Stimulated activated CD8-positive, alpha-beta memory T cell treated with anti-CD3 and anti-CD28 coated beads, Interleukin-12 subunit alpha, Interleukin-12 subunit beta, amount 100 ng/mL, for 4 hours (primary cell): ENCODE data around the gene BMP10.
"Not testable (repeated sequence)": the region's sequence is repeated elsewhere in the genome, so short reads cannot be mapped to it uniquely, and the experiment has no call there.

Experiments used
- DNase-seq: peaks from one replicate; pipeline ENCODE4 v3.0.0-alpha.2; 2020; ENCODE audit warnings: low read depth

The BMP10 gene

GRCh38 chr2:68871159-68871764 is at the start of gene BMP10:
BMP10 (minus strand) TSS chr2:68871397; CDS start chr2:68871358, 39 bp downstream.
- DNase-seq: no peak

DNA sequence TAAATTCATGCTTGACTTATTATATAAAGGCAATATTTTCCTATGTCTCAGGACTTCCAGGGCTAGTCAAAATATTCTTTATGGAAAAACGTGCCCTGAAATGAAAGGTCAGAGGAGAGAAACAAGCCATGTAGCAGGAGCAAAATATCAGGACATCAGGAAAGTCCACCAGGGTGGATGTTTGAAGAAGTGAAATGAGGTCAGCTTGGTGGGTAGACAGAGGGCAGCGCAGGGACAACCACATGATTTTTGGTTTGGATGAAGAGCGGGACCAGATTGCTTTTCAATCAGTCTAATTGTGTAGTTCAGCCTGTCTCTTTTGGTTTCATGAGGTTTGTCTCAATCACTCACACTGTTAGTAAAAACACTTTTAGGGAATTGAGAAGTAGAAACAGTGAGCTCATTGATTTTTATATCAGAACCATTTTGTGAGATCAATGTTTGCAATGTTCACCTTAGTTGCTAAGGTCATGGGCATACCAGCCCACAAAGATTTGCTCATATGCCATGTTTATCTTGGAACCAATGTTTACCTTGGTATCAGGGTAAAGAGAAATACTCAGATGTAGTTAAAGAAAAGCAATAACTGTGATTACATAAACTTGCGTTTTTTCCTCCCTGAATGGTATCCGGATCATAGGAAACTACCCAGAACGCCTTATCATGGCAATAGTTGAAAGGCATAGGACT is 49.4 kb upstream of the BMP10 start:
- DNase-seq: no peak

GRCh38 chr2:68918497-68918896 is 47.3 kb upstream of the BMP10 start:
- no peak for DNase-seq

DNA sequence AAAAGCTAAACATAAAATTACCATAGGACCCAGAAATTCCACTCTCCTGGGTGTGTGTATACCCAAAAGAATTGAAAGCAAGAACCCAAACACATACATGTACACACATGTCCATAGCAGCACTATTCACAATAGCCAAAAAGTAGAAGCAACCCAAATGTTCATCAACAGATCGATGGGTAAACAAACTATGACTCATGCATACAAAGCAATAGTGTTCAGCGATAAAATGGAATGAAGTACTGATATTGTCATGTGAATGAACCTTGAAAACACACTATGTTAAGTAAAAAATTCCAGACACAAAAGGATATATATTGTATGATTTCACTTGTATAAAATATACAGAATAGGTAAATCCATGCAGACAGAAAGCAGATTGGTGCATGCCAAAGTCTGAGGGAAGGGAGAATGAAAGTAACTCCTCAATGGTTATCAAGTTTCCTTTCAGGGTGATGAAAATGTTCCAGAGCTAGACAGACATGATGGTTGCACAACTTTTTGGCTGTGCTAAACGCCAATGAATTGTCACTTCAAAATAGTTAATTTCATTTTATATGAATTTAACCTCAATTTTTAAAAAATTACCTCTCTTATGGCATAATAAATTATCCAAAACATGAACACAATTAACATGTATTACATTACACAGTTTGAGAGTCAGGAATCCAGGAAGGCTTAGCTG is 46.0 kb upstream of the BMP10 start:
- DNase-seq: no peak

DNA sequence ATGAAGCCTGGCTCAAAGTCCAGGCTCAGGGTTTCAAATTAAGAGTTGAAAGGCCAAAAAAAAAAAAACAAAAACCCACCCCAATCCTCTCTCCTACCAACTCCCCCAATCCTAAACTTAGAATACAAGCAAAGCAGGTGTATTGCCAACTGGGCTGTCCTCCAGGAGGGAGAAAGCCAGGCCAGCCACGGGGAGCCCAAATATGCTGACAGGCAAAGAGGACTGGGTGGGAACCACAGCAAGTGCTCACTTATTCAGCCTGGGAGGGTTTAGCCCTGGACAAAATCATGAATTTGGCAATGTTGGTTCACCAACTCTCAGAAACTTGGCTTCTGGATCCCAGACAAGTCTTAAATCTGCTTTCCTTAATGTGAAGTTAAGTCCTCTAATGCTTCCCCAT is 45.0 kb upstream of the BMP10 start:
- no peak for DNase-seq

- DNase-seq: no peak
Measured at GRCh38 chr2:68915393-68915792, 44.2 kb upstream of the BMP10 start.

DNA sequence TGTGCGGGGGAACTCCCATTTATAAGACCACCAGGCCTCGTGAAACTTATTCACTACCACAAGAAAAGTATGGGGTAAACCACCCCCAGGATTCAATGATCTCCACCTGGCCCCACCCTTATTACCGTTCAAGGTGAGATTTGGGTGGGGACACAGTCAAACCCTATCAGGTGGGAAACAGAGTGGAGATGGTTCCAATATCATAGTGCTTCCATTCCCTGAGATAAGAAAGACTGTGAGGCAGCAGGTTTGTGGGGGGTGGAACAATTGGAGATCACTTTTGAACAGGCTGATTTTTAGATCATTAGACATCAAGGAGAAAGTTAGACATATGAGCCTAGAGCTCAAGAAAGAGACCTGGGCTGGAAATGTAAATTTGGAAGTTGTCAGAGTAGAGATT is 42.2 kb upstream of the BMP10 start:
- no peak for DNase-seq

- DNase-seq: no peak
Measured at GRCh38 chr2:68912732-68913131, 41.5 kb upstream of the BMP10 start.

GRCh38 chr2:68912111-68912510 is 40.9 kb upstream of the BMP10 start:
- no peak for DNase-seq

- DNase-seq: no peak
Measured at GRCh38 chr2:68911709-68912108, 40.5 kb upstream of the BMP10 start.

DNA sequence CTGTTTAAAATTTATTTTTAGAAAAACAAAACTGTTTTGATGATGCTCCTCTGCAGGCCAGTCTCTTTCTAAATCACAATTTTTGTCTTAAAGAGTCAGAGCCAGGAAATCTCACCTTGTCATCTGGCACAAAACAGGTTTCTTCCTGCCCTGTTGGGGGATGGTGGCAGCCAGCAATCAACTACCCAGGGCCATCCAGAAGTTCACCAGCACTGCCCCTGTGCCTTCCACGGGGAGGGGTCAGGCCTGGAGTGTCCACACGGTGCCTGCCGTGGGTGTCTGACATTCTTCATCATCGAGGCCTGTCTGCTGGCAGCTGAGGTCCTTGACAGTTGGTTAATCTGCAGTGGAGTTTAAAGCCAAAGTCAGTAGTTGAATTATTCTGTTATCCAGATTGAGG is 40.0 kb upstream of the BMP10 start:
- DNase-seq: no peak

DNA sequence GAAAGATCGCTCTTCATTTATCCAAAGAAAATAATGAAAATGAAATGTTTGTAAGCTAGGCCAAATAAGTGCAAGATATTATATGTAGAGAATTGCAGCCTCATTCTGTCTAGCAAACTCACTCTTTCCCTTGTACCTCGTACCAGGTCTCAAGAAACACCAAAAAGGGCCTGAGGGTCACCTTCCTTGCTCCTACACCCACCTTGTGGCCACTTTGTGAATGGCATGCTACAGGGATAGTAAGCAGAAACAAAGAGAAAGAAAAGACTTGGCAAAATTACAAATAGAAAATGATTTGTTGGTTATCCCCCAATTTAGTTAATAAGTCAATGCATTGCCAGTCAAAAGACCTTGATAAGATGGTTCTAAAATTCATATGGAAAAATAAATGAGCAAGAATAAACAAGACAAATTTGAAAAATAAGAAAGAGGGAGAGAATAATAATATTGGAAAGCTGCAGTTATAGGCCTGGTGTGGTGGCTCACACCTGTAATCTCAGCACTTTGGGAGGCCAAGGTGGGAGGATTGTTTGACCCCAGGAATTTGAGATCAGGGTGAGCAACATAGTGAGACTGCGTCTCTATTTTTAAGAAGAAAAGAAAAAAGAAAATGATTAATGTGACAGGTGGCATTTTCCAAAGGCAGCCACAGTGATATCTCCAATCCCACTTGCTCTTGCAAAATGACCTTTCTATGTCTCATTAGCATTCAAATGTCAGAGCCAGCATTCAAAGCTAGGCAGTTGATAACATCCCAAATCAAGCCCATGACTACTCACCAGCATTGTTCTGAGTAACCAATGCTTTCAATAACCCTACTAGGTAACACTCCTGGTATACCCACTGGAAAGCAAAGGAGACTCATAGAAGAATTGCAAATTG is 38.8 kb upstream of the BMP10 start:
- peak; percentile 38 for DNase-seq

DNA sequence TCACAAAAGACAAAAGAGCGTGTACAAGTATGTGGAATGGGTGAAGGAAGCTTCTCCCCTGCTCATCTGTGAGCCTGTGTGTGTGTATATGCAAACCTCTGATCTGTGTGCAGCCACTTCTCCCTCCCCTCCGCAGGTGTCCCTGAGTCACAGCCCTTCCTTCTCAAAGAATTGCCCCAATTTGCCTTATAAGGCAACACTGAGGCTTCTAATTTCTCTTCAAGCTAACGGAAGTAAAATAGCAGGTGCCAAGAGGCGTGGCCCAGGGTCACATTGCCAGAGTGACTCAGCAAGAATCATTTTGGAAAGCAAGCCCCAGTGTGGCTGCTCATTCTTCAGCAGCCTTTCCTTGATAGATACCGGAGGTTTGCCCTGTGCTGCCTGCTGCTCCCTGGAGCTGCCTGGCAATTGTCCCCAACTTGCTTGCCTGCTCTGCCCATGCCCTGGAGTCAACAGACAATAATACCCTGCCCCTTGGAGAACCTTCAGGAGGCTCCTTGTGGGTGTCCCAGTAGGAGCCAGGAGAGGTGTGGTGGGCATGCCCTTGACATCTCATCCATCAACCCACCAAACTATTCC is 37.3 kb upstream of the BMP10 start:
- DNase-seq: peak; percentile 70

GRCh38 chr2:68907920-68908253 is 36.7 kb upstream of the BMP10 start:
- DNase-seq: no peak

- no peak for DNase-seq
Measured at GRCh38 chr2:68907232-68907919, 36.2 kb upstream of the BMP10 start.

- no peak for DNase-seq
Measured at GRCh38 chr2:68906716-68907115, 35.5 kb upstream of the BMP10 start.

DNA sequence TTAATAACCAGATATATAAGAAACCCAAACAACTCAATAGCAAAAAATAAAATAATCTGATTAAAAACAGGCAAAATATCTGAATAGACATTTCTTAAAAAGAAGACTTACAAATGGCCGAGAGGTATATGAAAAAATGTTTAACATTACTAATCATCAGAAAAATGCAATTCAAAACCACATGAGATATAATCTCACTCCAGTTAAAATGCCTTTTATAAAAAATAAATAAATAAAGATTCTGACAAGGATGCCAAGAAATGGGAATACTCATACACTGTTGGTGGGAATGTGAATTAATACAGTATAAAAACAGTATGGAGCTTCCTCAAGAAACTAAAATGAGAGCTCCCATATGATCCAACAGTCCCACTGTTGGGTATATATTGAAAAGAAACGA is 33.9 kb upstream of the BMP10 start:
- no peak for DNase-seq

DNA sequence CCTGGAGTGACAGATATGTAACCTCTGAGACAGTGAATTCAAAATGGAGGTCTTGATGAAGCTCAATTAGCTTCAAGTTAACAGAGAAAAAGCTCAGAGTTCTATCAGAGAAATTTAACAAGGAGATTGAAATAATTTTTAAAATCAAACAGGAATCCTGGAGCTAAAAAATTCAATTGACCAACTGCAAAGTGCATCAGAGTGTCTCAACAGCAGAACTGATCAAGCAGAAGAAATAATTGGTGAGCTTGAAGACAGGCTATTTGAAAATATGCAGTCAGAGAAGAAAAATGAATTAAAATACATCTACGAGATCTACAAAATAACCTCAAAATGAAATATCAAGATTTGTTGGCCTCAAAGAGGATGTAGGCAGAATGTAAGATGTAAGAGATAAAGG is 30.4 kb upstream of the BMP10 start:
- DNase-seq: no peak

DNA sequence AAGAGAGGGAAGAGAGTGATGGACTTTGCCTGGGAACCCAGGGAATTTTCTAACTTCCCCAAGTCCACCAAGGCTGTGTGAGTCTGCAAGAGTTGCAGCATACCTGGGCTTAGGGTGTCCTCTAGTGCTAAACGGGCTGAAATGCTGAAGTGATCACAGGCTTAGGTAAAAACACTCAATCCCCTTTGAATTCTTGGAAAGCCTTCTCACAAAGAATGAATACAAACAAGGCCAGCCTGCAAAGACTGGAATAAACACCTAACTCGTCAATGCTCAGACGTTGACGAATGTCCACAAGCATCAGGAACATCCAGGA is 30.0 kb upstream of the BMP10 start:
- no peak for DNase-seq

- DNase-seq: no peak
Measured at GRCh38 chr2:68900496-68901198, 29.4 kb upstream of the BMP10 start.

GRCh38 chr2:68895981-68896380 is 24.8 kb upstream of the BMP10 start:
- DNase-seq: not testable (repeated sequence)
